RWPE2 (cell line): ENCODE data around the gene VASH1.
A peak's percentile ranks its signal among the peaks of the same experiment; 100 is the strongest.
"Not testable (repeated sequence)": the region's sequence is repeated elsewhere in the genome, so short reads cannot be mapped to it uniquely, and the experiment has no call there.

ENCODE experiments used
- ATAC-seq: fragments of 200-7000 bp; cut with Tn5 transposase; 3 replicates; pipeline ENCODE4 v1.9.1; 2021; ENCODE audit warnings: low read depth
- DNase-seq: peaks from one replicate; pipeline ENCODE4 v3.0.0-alpha.2; 2020; ENCODE audit warnings: low spot score
- H3K27ac ChIP-seq: fragments of 450-650 bp; 2 replicates; pipeline ENCODE4 v1.5.1; 2017; ENCODE audit warnings: mild to moderate bottlenecking; ENCODE audit not compliant: poor library complexity, severe bottlenecking
- H3K27me3 ChIP-seq: fragments of 250-450 bp; sonication (Bioruptor Pico); 2 replicates; pipeline ENCODE4 v1.5.1; 2021; ENCODE audit warnings: mild to moderate bottlenecking, moderate library complexity; ENCODE audit not compliant: insufficient read depth, poor library complexity, severe bottlenecking
- H3K36me3 ChIP-seq: fragments of 250-450 bp; sonication (Bioruptor Pico); 2 replicates; pipeline ENCODE4 v1.5.1; 2020; ENCODE audit warnings: low read depth, mild to moderate bottlenecking, moderate library complexity
- H3K4me1 ChIP-seq: fragments of 250-450 bp; sonication (Bioruptor Pico); 2 replicates; pipeline ENCODE4 v1.5.1; 2021; ENCODE audit warnings: mild to moderate bottlenecking, moderate library complexity; ENCODE audit not compliant: insufficient read depth, poor library complexity, severe bottlenecking
- H3K4me3 ChIP-seq: fragments of 250-450 bp; sonication (Bioruptor Pico); 2 replicates; pipeline ENCODE4 v1.5.1; 2021; ENCODE audit warnings: mild to moderate bottlenecking, moderate library complexity; ENCODE audit not compliant: severe bottlenecking
- H3K9me3 ChIP-seq: fragments of 250-450 bp; sonication (Bioruptor Pico); 2 replicates; pipeline ENCODE4 v1.5.1; 2021; ENCODE audit warnings: mild to moderate bottlenecking, moderate library complexity; ENCODE audit not compliant: severe bottlenecking
- CTCF ChIP-seq: fragments of 450-650 bp; IDR thresholded peaks from one replicate; pipeline ENCODE4 v1.5.1; 2017; ENCODE audit warnings: mild to moderate bottlenecking, moderate library complexity; ENCODE audit not compliant: poor library complexity, severe bottlenecking

The VASH1 gene

GRCh38 chr14:76720382-76720813 lies 40.9 kb upstream of the VASH1 start:
- H3K27me3 ChIP-seq: peaks cover 27% of the 10 kb centered on the region
- no peak overlapping the region for H3K4me3 ChIP-seq
- H3K9me3 ChIP-seq: no peaks in the 10 kb centered on the region
- DNase-seq (no peak), ATAC-seq (0 out of 3 replicates have a peak, but pooled peaks have one; percentile 36)
- H3K36me3 ChIP-seq: no peaks in the 10 kb centered on the region
- TF ChIP-seq CTCF: no peak
- H3K27ac ChIP-seq: no peak overlapping the region
- H3K4me1 ChIP-seq: no peaks in the 10 kb centered on the region

GRCh38 chr14:76721506-76721905 lies 39.8 kb upstream of the VASH1 start:
- peaks cover 27% of the 10 kb centered on the region for H3K27me3 ChIP-seq
- not testable (repeated sequence) for H3K4me3 ChIP-seq, ATAC-seq, DNase-seq, H3K4me1 ChIP-seq, H3K36me3 ChIP-seq, H3K9me3 ChIP-seq, H3K27ac ChIP-seq

- TF ChIP-seq CTCF: no peak
- DNase-seq (no peak), ATAC-seq (no peak; the same call in 2 of the 3 replicates)
- no peak overlapping the region for H3K27ac ChIP-seq
- peaks cover 28% of the 10 kb centered on the region for H3K27me3 ChIP-seq
- H3K36me3 ChIP-seq: no peaks in the 10 kb centered on the region
- H3K9me3 ChIP-seq: no peaks in the 10 kb centered on the region
- no peaks in the 10 kb centered on the region for H3K4me1 ChIP-seq
- no peak overlapping the region for H3K4me3 ChIP-seq
These were observed 36.4 kb upstream of the VASH1 start for GRCh38 chr14:76724651-76725550.

- no peak for TF ChIP-seq CTCF
- Histone ChIP-seq H3K27ac (no peak overlapping the region), H3K27me3 (peaks cover 28% of the 10 kb centered on the region), H3K9me3 (no peaks in the 10 kb centered on the region), H3K36me3 (no peaks in the 10 kb centered on the region), H3K4me1 (no peaks in the 10 kb centered on the region), H3K4me3 (no peak overlapping the region)
- ATAC-seq: peak; percentile 31; the same call in 1 of the 3 replicates
- no peak for DNase-seq
These were observed 34.7 kb upstream of the VASH1 start for GRCh38 chr14:76726551-76726970.

DNA sequence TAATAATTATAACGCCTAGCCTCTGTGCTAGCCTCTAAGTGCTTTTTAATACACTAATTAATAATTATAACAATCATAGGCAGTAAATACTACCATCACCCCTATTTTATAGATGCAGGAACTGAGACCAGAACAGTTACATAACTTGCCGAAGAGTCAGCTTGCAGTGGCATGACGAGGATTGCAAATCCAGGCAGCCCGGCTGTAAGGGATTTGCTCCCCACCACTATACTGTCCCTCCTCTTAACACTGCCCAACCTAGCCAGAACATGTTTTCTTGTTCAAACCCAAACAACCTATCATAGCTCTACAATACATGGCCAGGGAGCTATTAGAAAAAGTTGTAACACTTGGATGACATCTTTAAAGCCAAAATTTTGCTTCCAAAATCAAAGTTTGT lies 33.9 kb upstream of the VASH1 start:
- ATAC-seq (no peak), DNase-seq (no peak)
- no peaks in the 10 kb centered on the region for H3K9me3 ChIP-seq
- peaks cover 28% of the 10 kb centered on the region for H3K27me3 ChIP-seq
- H3K27ac ChIP-seq: no peak overlapping the region
- H3K4me3 ChIP-seq: no peak overlapping the region
- H3K36me3 ChIP-seq: no peaks in the 10 kb centered on the region
- H3K4me1 ChIP-seq: no peaks in the 10 kb centered on the region
- TF ChIP-seq CTCF: no peak
